Activated CD4-positive, alpha-beta T cell treated with anti-CD3 and anti-CD28 coated beads, Interleukin-2, amount 50 U/mL, for 48 hours (primary cell): ENCODE data around the gene DDX41.
A peak's percentile ranks its signal among the peaks of the same experiment; 100 is the strongest.

Experiments
- DNase-seq, 2 experiments: peaks; one replicate each; pipeline ENCODE4 v3.0.0-alpha.2; 2020

DDX41 gene

GRCh38 chr5:177483042-177483441 lies 33.7 kb downstream of the DDX41 start:
- DNase-seq: no peak

DNA sequence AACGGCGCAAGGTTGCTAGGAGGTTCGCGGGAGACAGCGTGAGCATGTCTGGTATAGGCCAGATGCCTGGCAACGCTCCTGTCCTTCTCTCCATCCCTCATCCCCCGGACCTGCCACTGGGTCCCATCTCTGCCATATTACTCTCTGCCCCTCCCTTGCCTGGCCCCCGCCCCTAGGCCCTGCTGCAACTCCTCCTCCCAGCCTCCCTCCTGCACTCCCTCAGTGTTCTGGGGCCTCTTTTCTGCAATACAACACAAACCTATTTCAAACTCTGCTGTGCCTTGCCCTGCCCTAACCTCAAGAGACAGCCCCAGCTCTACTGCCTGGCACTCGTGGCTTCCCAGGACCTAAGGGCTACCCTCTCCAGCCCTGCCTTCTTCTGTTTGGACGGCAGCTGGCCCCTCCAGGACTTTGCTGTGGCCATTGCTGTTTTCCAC lies 34.4 kb downstream of the DDX41 start:
- DNase-seq: no peak

DNA sequence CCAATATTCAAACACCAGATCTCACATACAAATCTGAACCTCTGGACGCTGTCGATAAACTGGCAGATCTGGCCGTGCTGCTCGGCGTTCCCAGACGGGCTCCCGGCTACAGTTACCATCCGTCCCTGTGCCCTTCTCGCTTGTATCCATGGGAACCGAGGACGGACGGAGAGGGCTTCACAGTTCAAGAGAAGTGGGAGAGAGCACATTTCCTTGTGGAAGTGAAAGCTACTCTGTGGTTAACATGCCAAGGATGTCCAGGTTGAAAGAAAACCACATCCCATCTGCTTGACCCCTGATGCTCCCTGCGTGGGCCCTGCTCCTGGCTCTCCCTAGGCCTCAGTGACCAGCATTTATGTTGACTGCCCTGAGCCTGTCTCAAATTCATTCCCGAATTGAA lies 37.0 kb downstream of the DDX41 start:
- no peak for DNase-seq

- DNase-seq: no peak
Measured at GRCh38 chr5:177478711-177479646, 37.8 kb downstream of the DDX41 start.

GRCh38 chr5:177477701-177478477 lies 38.9 kb downstream of the DDX41 start:
- no peak for DNase-seq

DNA sequence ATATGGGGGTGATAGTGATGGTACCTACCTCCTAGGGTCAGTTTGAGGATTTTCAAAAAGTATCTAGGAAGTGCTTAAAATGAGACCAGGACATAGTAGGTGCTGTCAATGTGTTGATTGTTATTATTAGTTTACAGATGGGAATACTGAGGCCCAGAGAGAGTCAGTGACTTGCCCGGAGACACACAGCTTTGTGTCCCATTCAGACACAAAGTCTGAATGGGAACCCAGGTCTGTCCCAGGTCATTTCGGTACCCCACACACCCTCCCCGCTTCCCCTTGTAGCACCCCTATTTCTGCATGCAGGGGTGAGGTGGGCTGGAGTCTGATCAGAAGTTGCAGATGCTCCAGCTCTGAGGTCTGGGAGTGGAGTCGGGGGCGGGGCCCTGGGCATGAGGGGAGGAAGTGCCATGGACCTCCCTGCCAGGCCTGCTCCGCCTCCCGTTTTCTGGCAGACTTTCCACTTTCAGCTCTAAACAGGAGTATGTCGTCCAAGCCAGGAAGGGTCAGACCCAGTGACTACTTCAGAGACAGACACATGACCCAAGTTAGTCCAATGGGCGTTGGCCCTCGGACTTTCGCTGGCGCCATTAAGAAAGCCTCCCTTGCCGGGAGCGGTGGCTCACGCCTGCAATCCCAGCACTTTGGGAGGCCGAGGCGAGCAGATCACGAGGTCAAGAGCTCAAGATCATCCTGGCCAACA lies 40.1 kb downstream of the DDX41 start:
- DNase-seq: no peak

DNA sequence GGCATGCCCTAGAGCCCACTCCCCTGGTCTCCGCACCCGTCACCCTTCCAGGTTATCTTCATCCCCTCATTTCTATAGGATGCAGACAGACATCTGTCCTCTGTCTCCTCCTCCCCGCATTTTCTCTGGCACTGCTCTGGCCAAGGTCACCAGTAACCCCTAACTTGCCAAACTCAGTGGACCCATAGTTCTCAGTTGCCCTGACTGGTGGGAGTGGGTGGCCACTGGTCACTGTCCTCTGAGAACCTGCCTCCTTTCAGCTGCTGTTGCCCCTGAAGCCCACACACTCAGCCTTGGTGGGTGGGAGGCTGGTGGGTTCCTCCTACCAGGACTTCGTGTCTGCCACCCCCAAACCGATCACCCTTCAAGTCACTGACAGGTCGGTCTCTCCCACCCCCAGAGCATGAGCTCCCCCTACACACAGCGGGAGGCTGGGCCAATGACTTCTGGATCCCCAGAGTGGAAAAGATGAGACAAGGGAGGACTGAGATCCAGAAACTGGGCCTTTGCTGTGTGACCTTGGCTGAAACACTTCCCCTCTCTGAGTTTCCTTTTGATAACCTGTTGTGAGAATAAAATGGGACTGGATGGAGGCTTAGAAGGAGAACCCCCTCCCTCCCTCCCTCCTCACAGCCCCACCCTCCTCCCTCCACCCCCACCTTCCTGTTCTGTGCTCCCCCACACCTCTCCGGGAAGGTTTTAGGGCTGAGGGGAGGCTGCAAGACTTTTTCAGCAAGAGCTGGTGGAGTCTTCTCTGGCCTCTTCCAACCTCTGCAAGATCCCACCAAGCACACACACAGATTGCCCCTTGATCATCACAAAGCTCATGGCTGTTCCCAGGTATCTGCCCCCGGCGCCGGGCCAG lies 41.0 kb downstream of the DDX41 start:
- DNase-seq: no peak

GRCh38 chr5:177474846-177475562 lies 41.8 kb downstream of the DDX41 start:
- DNase-seq: no peak

GRCh38 chr5:177474002-177474476 lies 42.7 kb downstream of the DDX41 start:
- no peak for DNase-seq

DNA sequence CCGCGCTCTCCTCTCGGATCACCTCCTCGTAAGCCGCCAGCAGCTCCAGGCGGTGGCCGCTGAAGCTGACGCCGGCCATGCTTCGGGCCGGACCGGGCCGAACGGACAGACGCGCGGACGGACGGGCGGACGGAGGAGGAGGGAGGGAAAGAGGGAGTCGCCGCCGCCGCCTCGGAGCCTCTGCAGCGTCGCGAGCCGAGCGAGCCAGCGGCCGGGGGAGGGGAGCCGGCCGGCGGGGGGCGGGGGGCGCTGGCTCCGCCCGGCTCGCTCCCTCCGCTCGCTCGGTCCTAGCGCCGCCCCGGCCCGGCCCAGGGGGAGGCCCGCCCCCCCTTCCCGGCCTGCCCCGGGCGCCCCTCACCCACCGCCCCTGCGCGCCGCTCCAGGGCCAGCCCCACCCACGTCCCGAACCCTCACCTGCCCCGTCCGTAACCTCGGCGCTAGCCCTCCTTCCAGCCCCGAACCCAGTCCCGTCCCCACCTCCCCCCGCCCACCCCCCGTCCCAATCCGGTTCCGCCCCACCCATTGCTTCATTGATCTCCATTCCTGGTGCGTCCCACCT lies 43.2 kb downstream of the DDX41 start, which contains the start of gene DBN1:
DBN1 (minus strand) TSS at position 192 of the 559 bp plus-strand sequence; CDS start at position 79, 113 bp downstream.
- DNase-seq: no peak

- DNase-seq: peak; percentile 60 to 65
Measured at GRCh38 chr5:177472460-177473442, 44.0 kb downstream of the DDX41 start.

- DNase-seq: no peak
Measured at GRCh38 chr5:177471610-177472356, 45.0 kb downstream of the DDX41 start.

DNA sequence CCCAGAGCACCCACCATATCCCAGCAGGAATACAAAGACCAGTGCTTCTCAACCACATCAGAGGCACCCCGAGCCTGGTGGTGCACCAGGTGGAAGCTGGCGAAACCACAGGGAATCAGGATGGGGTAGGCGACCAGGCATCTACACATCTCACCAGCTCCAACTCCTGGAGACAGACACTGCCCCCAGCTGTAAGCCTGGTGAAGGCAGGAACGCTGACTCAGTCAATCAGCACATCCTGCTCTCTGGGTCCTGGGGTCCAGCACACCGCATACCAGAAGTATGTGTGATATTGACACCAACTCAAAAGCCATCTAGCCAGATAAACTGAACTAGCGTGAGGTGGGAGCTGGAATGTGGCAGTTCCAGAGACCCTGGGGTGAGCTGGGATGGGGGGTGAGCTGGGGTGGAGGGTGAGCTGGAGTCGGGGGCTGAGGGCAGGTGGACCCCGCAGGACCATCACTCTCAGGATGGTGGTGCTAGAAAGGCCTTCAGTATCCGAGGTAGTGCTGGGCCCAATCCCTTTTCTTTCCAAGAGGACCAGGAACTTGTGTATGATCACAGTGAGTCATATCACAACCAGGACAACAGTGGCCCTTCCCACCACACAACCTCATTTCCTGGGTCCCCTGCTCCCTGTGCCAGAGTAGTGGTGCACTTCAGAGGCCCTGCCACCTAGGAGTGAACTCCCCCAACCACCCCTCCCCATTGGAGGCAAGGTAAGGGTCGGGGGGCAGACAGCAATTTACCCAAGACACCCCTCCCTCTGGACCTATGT lies 45.8 kb downstream of the DDX41 start:
- no peak for DNase-seq

DNA sequence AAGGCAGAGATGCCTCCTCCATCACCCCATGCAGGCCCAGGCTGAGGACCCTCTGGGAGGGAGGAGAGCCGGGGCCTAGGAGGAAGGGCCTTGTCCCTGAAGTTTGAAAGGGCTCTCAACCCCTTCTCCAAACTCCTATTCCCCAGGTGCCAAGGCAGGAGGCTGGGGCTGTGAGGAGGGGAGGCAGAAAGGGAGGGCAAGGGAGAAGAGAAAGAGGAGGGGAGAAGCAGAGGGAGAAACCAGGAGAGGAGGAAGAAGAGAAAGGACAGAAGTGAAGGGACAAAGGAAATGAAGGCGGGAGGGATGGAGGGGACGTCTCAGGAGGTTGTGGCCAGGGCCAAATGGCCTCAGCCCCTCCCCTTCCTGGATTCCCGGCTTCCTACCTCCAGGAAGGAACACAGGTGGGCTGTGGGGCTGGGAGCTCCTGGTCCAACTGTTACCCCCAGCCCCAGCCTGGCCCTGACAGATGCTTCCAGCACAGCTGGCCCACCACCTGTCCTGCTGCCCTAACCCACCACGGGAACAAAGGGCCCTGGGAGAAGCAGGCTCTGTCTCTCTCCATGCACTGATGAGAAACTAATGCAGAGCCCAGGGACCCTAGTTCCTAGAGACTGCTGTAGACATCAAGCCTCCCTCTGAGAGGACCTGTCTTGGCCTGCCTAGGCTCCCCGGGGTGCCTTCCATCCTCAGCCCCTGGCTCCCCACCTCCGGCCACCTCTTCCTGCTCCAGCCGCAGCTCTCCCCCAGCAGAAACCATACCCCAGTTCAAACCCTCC lies 46.8 kb downstream of the DDX41 start:
- no peak for DNase-seq

DNA sequence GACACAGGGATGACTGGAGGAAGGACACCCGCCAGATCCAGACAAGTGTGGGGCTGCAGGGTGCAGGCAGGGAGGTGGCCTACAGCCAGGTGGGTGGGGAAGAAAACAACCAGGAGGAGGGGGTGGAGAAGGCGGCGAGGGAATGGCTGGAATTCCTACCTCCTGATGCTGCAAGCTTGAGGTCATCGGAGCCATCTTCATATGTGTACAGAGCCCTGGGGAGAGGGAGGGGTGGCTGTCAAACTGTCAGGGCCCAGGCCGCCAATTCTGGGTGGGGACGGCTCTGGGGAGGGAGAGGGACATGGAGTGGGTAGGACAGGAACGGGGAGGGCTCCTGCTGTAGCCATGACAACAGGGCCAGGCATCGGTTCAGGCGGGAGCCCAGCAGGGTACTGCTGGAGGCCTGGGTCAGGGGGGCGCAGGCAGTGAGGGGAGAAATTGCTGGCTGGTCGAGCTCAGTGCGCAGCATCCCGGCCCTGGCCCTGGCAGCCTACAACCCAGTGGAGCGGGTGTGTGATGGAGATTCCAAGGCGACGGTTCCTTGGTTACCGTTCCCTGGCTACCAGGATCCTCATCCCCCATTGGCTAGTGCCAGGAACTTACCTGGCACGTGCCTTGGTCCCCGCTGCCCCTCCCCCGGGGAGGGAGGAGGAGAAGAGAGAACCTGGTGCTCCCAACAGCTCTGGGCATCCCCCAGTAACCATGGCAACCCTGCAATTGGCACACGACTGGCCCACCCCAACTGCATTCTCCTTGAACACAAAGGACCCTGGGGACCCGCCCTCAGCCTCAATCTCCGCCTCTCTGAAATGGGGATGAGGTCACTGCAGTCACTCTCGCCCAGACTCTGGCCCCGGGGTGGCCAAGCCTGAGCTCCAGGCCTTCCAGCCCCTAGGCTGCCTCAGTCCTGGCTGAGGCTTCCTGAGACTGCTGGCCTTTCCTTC lies 47.8 kb downstream of the DDX41 start:
- DNase-seq: no peak

DNA sequence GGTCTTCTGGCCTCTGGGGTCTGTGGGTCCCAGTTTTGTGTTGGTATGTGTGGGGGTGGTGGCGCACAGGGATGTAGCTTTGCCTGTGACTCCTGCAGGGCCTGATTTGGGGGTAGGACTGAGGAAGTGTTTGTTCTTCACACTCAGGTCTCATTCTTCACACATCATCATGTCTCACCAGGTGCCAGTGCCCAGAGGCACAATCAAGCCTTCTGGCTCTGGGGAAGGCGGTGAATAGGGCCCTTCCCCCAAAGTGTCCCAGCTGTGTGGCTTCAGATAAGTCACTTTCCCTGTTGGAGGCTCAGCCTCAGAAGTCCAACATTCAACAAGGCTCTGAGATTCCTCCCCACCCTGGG lies 48.5 kb downstream of the DDX41 start:
- DNase-seq: no peak
